Fibroblast of peridontal ligament (primary cell): ENCODE measurements around the gene CPT2.
"Not testable (repeated sequence)": the region's sequence is repeated elsewhere in the genome, so short reads cannot be mapped to it uniquely, and the experiment has no call there.

Experiments
- DNase-seq: peaks from one replicate; pipeline ENCODE4 v3.0.0-alpha.2; 2010; ENCODE audit errors: extremely low read depth

The CPT2 gene

GRCh38 chr1:53182111-53182593 is 14.5 kb upstream of the CPT2 start:
- peak; percentile 76 for DNase-seq

- DNase-seq: no peak
Observed at GRCh38 chr1:53182716-53183094, 13.9 kb upstream of the CPT2 start.

GRCh38 chr1:53183095-53183990 is 13.3 kb upstream of the CPT2 start:
- DNase-seq: no peak

GRCh38 chr1:53185955-53186297 is 10.7 kb upstream of the CPT2 start:
- DNase-seq: not testable (repeated sequence)

GRCh38 chr1:53186533-53186932 is 10.1 kb upstream of the CPT2 start:
- no peak for DNase-seq

- DNase-seq: no peak
Observed at GRCh38 chr1:53187401-53187800, 9.2 kb upstream of the CPT2 start.

GRCh38 chr1:53188099-53188498 is 8.5 kb upstream of the CPT2 start:
- DNase-seq: no peak

GRCh38 chr1:53189061-53189460 is 7.6 kb upstream of the CPT2 start:
- no peak for DNase-seq

GRCh38 chr1:53190210-53190611 is 6.4 kb upstream of the CPT2 start:
- DNase-seq: no peak

GRCh38 chr1:53195246-53196016 is 1.2 kb upstream of the CPT2 start:
- no peak for DNase-seq

- DNase-seq: no peak
Observed at GRCh38 chr1:53196017-53196484, 573 bp upstream of the CPT2 start.

GRCh38 chr1:53197291-53198200 is 922 bp downstream of the CPT2 start:
- peak; percentile 48 for DNase-seq

- DNase-seq: peak; percentile 96
Observed at GRCh38 chr1:53198241-53198651, 1.6 kb downstream of the CPT2 start.

GRCh38 chr1:53203466-53203865 is 6.8 kb downstream of the CPT2 start:
- no peak for DNase-seq

GRCh38 chr1:53205496-53205895 is 8.9 kb downstream of the CPT2 start:
- DNase-seq: not testable (repeated sequence)

- DNase-seq: not testable (repeated sequence)
Observed at GRCh38 chr1:53206083-53206685, 9.6 kb downstream of the CPT2 start.

GRCh38 chr1:53206735-53207379 is 10.2 kb downstream of the CPT2 start:
- DNase-seq: peak; percentile 84

- DNase-seq: peak; percentile 88
Observed at GRCh38 chr1:53207726-53208125, 11.1 kb downstream of the CPT2 start.

GRCh38 chr1:53210352-53210751 is 13.7 kb downstream of the CPT2 start:
- DNase-seq: no peak

- no peak for DNase-seq
Observed at GRCh38 chr1:53210954-53211353, 14.3 kb downstream of the CPT2 start.
